DLD1 (cell line): ENCODE data around the gene BLACAT1.
"Not testable (repeated sequence)": the region's sequence is repeated elsewhere in the genome, so short reads cannot be mapped to it uniquely, and the experiment has no call there.

Experiments
- in situ Hi-C: cut with HindIII; loops from 2 replicates; pipeline ENCODE4 v1.10.0; 2017; ENCODE audit warnings: low sequenced_read_pairs

The BLACAT1 gene

DNA sequence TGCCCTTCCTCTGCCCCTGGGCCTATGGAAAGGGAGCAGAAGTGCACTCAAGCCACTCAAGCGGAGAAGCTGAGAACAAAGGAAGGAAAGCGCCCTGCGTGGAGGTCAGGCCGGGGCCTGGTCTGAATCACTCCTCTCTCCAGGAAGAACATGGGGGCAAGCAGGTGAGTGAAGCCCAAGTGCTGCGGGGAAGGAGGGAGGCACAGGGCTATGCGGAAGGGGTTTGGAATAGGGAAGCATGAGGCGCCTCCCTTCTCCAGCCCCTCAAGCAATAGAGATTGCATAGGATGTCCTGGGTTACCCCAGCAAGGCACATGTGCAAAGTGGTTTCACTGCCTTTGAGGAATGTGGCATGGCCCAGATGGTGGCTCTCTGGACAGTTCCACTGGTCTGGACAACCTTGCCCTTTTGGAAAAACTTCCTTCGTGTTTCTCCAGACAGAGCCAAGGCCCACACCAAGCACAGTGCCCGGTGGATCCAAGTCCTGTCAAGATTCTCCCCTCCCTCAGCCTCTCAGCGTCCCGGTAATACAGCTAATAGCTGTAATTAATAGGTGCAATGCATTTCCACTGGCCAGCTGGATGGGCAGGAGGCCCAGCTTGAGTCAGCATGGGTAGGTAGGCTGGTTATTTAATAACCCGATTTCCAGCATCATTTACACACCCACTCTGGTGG, 13.7 kb downstream of the BLACAT1 start:
- in situ Hi-C loops: no loop called here

DNA sequence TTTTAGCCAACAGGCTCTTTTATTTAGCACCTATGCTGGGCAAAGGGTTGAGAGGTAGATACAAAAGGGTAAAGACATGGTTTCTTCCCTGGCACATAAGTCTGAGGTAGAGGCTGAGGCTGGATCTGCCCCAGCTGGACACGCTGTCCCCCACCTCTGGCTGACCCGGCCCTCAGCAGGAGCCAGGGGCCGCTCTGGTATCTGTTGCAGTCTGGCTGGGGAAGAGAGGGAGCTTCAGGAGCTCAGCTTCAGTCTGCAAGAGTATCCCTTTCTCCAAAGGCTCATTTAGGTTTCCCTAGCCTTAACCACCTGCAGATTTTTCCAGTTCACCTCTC, 14.2 kb downstream of the BLACAT1 start:
- in situ Hi-C loops: no loop called here

DNA sequence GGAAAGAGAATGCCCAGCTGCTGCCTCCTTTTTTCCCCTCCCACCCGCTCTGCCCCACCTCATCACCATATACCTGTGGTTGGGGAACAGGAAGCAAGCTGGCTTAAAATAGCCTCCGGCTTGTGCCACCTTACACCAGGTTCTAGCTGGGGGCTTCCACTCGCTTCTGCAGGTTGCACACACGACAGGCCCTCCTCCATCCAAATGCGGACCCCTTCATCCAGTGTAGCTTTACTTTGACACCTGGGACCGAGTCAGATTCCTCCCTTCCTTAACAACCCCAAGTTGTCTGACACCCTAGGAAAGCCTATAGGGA, 14.6 kb downstream of the BLACAT1 start:
- in situ Hi-C loops: no loop called here

DNA sequence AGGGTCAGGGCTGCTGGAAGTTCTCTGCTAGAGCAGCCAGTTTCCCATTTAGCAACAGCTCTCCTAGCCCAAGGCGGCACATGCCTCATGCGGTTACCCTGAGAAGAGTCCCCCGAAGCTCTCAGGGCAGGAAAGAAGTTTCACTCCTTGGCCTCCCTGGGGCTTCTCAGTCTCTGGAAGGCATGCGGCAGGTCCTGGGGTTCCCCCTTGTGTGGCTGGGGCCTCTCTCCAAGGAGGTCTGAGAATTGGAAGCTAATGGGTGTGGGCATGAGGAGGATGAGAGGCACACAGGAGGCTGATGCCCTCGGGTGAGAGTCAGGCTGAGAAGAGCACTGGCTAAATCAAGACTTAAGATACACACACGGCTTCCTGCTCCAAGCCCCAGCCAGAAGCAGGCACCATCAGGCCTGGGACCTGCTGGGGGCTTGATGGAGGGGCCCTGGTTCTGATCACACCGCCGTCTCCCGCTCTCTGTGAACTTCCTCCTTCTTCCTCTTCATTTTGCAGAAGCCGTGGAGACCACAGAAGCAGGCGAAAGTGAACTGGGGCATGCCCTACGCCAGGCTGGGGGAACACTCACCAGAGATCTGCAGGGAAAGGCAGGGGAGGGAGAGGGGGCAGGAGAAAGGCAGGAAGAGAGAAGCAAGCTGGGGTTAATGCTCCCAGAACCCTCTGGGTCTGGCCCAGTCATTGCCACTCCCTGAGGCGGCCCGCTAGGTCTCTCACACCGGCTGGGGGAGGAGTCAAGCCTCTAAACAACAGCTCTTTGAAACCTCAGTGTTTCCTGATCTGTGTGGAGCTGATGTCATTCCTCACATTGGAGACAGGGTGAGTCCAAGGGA, 15.1 kb downstream of the BLACAT1 start:
- in situ Hi-C loops: no loop called here

DNA sequence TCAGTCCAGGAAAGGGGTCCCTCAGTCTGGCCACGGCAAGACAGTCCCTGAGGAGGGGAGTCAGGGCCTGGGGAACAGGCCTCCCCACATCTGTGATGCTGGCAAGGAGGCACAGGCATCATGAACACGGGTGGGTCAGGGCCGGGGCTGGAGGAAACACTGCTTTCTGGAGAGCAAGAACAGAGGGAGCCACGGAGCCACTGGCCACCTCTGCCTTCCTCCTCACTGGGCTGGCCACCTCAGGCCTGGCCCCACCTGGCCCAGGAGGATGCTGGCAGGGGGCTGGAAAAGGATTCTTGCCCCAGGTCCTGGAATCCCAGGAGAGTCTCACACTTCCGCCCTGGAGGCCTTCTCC, 15.7 kb downstream of the BLACAT1 start:
- in situ Hi-C loops: no loop called here

DNA sequence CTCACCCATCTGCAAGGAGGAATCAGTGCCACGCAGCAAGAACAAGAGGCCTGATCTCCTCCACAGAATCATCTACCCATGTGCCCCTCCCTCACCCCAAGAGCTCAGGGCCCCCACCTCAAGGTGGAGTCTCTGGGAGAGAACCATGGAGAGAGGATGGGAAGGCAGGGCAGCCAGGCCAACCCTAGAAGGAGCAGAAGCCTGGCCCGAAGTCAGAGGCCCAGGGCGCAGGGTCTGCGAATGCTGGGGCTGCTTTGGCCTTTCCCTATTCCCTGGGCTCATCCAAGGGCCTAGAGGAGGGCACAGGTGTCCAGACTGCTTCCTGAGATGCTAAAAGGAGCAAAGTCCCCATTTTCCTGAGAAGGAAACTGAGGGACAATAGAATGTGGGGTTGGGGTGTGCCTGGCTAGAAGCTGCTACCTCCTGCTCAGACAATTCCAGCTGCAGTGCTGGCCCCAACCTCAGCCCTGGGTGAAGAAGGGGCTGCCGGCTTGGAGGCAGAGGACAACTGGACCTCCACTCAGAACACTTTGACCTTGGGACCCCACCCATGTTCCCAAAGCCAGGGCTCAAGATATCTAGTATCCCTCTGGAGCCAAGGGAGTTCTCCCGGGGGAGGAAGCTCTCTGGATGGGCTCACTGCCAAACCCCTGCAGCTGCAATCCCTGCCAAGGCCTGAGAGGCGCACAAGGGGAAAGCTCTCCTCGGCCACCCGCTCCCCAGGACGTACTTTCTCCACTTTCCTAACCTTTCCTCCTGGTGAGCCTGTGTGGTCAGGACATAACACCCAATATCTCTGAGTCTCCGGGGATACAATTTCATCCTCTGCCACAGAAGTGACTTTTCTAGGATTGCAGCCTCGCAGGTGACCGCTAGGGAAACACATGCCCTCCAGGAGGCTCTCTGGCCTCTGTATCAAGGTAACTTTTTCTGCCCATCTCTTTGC, 17.4 kb downstream of the BLACAT1 start:
- in situ Hi-C loops: no loop called here

DNA sequence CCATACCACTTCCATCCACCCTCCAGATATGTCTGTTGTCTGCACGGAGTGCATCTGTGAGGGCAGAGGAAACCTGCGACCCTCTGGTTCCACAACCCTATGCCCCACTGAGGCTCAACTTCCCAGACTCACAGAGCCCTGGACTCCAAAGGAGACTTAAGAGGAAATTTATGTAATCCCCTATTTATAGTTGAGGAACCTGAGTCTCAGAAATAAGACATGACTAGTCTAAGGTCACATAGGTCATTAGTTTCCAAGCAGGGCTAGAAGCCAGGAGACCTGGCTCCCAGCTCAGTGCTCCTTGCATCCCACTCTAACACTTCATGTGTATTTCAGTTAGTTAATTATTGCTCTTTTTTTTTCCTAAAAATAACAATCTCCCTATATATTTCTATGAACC, 18.3 kb downstream of the BLACAT1 start:
- in situ Hi-C loops: no loop called here

DNA sequence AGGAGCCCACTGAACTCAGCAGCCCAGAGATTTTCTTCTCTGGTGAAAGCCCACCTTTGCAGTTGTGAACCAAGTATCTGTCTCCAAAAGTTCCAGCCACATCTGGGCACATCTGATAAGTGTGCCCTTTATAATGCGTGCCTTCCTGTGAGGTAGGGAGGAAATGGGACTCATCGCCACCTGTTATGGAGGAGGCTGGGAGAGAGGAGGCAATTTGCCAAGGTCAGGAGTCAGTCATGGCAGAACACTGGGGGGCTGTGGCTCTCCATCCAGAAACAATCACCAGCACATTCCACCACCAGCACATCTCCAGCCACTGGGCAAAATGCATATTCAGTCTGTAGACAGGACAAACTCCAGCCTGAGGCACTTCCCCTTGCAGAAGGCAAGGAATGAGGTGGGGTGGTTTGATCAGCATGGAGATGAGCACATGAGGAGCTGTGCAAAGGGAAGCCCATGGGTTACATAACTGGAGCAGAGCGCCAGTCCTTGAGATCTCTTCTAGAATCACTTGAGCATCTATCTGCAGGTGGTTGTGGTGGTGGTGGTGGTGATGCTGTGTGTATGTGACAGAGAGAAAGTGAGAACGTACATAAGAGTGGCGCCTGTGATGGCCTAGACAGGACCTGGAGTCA, 19.0 kb downstream of the BLACAT1 start:
- in situ Hi-C loops: no loop called here

DNA sequence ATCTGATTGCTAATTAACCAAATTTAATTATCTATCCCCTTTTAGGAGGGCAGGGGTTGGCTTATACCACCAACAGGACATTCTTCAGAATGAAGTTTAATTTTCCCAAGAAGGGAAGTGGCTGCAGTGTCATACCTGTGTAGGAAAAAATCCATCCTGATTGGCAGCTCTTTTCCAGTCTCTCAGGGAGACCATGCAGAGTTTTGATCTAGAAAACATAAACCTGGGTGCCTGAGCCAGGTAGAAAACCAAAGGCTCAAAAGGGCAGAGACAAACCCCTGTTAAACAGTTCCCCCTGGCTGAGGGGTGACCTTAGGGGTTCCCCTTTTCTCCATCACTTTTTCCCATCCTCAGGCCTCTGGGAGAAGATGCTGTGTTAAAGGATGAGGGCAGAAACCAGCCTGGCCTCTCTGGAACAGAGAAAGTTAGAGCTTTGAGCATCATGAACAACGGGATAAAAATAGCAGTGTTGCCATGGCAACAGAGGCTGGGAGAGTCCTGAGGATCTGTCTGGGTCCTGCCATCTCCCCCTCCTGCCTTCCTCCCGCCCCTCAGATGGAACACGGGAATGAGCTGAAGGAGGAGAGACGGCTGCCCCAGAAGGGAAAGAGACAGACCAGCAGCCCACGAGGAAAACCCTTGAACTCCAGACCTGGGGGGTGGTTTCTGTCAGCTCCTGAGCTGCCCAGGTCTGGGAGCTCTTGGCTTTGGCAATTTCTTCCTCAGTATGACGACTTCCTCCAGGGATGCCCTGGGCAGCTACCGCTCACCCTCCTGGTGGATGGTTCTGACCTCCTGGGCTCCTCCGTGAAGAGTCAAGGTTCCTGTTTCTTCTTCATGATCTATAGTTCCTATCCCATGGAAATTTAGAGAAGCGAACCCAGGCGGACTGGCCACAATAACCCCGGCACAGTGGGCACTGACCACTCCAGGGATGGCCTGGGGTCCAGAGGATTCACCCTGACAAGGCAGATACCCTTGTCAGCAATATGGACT, 20.0 kb downstream of the BLACAT1 start:
- in situ Hi-C loops: no loop called here

DNA sequence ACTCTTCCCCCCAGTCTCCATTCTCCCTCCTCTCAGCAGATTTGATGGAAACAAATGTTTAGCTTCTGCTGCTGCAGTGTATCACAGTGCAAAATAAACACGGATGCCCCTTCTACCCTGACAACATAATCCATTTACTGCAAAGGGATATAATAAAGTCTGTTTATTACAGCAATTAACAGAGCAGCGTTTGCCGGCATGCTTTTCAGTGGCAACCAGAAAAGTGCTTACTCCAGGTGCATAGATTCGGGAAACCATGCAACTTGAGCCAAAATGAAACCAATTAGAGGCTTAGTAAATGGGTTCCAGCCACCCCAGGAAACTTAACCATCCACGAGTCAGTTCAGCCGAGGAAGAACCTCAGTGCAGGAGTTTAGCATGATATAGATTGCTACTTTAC, 21.1 kb downstream of the BLACAT1 start:
- in situ Hi-C loops: no loop called here

DNA sequence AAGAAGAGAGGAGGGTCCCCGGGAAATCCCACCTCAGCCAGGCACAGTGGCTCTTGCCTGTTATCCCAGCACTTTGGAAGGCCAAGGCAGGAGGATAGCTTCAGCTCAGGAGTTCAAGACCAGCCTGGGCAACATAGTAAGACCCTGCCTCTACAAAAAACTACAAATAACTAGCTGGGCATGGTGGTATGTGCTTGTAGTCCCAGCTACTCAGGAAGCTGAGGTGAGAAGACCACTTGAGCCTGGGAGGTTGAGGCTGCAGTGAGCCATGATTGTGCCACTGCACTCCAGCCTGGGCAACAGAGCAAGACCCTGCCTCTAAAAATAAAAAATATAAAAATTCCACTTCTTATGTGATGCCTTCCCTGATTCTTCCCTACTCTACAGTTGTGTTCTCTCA, 23.2 kb downstream of the BLACAT1 start:
- in situ Hi-C loops: not testable (repeated sequence)

DNA sequence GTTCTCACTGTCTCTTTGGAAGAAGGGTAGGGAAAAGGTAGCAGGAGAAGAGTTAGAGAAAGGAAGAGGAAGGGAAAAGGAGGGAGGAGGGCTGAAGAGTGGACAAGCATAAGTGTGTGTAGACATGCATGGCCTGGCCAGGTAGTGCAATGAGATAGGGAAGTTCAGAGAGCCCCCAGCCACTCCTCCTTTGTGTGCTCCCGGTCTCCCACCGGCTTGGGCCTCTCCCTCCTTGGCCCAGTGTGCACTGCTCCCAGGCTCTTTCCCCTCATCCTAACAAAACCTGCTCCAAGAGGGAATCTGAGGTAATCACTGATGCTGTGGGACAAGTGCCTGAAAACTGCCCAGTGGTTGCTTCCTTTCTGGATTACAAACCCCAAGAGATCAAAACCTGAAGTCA, 23.7 kb downstream of the BLACAT1 start:
- in situ Hi-C loops: no loop called here

DNA sequence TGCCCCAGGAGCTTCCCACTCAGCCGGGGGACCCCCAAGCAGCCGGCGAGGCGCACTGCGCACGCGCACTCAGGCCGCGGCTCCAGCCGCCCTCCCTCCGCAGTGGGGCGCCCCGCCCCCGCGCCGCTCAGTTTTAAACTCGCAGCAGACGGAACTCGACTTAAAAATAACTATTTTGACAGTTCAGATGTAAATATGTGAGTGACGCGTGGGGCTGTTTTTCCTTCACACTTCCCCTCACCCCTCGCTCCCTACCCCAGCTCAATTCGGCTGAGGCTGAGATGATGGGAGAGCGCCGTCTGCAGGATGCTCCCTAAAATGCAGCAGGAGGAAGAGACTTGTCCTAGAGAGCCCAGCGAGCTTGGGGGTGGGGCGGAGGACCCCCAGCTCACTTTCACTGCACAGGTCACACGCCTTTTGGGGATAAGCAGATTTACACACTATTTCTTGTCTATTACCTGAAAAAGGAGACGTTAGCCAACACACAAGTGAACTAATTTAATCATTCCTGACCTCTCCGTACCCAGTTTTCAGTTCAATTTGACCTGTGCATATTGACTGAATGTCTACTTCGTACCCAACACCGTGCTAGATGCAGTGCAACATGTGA, 25.0 kb downstream of the BLACAT1 start:
- in situ Hi-C loops: no loop called here

DNA sequence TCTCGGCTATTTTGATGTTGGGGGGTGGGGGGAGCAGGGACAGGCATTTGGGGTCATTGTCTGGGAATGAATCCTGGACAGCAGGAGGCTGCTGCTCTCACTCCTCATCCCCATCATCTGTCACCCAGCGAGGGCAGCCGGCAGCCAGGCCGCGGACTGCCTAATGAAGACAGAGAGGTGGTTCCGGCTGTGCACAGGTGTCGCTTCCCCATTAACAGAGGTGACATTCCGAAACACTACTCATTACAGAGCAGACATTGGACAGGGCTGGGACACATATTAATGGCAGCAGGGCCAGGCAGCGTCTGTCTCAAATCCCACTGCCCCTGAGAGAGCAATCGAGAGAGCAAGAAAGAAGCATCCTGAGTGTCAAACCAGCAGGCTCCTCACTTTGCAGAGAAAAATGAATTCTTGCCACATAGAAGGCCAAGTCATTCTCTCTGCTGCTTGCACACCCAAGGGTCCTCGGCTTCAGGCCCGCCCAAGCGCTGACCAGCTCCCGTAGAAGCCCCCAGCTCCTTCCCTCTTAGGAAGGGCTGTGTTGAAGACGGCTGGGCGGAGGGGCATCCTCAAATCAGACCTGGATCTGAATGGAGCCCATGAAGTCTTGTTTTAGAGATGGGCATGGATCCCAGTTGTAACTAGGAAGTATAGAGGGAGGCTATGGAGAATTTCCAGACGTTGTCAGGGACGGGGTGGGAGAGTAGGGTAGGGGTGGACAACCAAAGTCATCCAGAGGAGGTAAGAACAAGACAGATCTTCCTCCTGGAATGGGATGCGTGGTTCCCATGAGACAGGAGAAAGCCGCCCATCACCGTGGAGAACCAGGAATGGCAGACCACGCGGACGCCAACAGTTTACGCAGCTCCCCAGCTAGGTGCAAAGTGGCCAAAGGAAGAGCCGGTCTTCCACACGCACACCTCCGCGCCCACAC, 25.8 kb downstream of the BLACAT1 start:
- in situ Hi-C loops: no loop called here

DNA sequence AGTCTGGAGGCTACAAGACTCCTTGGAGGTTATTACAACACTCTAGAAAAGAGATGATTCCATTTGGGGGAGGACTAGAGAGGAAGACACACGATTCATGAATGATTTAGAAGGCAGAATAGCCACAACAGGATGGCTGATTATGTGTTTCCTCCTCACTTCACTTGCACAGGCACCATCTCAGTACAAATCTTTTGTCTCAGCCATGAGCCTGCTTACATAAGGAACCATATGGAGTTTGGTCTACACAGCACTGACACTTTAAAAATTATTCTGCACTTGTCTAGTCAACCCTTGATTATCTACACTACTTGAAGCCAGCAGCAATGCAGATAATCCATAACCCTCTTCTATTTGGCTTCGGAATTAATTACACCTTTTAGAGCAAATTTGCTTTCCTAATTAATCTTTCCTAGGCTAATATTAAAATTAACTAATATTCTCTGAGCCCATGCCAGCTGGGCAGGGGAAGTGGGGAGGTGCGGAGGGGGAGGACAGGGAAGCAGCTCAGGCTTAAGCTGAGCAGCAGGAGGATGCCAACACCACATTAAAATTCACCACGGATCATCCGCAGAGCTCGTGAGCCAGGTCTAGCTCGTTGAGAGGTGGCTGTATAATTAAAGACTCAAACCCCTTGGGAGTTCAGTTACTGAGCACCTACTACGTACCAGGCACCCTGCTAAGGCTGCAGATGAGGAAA, 30.8 kb downstream of the BLACAT1 start:
- in situ Hi-C loops: no loop called here

DNA sequence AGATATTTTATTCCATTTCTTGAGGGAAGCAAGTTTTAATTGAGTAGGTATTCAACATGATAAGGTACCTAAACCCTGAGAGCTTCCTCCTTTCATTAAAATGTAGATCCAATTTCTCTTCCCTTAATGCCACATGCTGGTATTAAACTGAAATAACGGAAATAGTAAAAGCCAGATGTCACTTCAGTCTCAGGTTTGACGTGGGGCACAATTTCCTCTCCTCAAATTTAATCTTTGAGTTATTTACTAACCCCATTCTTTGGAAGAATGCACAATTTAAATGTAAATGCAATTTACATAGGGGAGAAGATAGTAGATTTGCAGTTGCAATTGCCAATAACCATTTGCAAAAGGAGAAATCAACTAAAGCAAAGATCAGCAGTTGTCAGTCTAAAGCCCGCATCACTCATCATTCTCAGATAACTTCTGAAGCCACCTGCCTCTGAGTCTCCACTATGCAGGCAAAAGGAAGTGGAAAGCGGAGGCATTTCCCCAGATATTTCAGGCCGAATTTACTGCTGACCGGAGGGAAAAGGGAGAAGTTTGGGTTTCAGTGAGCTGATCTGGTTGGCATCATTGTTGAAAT, 31.9 kb downstream of the BLACAT1 start:
- in situ Hi-C loops: no loop called here

DNA sequence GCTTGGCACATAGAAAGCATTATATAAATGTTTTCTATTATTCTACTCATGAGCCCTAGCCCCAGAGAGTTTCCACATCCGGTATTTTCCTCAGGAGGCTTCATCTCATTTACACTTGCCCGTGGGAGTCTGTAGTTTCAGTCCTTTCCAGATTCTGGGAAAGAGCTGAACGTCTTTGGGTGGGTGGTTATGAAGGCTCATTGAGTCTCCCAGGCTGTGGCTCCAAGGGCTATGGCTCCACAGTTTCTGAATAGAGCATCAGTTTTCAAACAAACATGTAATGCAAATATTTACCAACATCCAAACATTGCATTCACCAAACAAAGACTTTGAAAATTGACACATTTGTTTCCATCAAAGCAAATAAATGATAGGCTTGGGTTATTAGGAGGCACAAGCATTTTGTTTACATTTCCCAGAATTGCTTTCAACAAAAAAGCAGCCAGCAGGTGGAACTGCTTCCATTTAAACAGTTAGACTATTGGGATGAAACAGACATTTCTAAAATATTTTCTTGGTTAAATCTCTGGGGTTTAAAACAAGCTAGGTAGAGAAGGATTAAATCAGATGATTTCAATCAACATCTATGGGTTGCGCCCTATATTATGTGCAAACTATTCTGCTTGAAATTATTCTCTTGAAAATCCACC, 32.7 kb downstream of the BLACAT1 start:
- in situ Hi-C loops: no loop called here
